GM13976 (cell line): ENCODE measurements around the gene CYP4F11.

ENCODE experiments used
- DNase-seq: peaks from one replicate; pipeline ENCODE4 v3.0.0; 2012; ENCODE audit warnings: low spot score
- in situ Hi-C: fragments of 300-500 bp; cut with MboI; formaldehyde crosslinking; loops from one replicate; pipeline ENCODE4 v1.12.0; 2022; ENCODE audit warnings: low sequenced_read_pairs, mixed read lengths, inconsistent platforms; ENCODE audit not compliant: unreplicated experiment
- TF ChIP-seq, protein P1 (sequence below): IDR thresholded peaks from 2 replicates; pipeline ENCODE4 v1.5.1; 2012; ENCODE audit warnings: borderline replicate concordance, mild to moderate bottlenecking; ENCODE audit not compliant: insufficient read depth; ENCODE audit errors: extremely low read depth, missing control alignments, control extremely low read depth

The CYP4F11 gene

GRCh38 chr19:15869109-15869555 lies 65.2 kb downstream of the CYP4F11 start:
- TF ChIP-seq, protein P1, sequence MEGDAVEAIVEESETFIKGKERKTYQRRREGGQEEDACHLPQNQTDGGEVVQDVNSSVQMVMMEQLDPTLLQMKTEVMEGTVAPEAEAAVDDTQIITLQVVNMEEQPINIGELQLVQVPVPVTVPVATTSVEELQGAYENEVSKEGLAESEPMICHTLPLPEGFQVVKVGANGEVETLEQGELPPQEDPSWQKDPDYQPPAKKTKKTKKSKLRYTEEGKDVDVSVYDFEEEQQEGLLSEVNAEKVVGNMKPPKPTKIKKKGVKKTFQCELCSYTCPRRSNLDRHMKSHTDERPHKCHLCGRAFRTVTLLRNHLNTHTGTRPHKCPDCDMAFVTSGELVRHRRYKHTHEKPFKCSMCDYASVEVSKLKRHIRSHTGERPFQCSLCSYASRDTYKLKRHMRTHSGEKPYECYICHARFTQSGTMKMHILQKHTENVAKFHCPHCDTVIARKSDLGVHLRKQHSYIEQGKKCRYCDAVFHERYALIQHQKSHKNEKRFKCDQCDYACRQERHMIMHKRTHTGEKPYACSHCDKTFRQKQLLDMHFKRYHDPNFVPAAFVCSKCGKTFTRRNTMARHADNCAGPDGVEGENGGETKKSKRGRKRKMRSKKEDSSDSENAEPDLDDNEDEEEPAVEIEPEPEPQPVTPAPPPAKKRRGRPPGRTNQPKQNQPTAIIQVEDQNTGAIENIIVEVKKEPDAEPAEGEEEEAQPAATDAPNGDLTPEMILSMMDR = peak; percentile 36
- in situ Hi-C loops = no loop called here
- DNase-seq = peak; percentile 55

DNA sequence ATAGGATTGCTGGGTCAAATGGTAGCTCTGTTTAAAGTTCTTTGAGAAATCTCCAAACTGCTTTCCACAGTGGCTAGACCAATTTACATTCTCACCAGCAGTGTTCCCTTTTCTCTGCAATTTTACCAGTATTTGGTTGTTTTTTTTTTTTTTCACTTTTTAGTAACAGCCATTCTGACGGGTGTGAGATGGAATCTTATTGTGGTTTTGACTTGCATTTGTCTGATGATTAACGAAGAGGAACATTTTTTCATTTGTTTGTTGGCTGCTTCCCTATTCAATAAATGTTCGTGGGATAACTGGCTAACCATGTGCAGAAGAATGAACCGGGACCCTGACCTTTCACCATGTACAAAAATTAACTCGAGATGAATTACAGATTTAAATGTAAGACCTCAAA lies 67.7 kb downstream of the CYP4F11 start:
- DNase-seq = no peak
- in situ Hi-C loops = no loop called here
- TF ChIP-seq, protein P1 = no peak

DNA sequence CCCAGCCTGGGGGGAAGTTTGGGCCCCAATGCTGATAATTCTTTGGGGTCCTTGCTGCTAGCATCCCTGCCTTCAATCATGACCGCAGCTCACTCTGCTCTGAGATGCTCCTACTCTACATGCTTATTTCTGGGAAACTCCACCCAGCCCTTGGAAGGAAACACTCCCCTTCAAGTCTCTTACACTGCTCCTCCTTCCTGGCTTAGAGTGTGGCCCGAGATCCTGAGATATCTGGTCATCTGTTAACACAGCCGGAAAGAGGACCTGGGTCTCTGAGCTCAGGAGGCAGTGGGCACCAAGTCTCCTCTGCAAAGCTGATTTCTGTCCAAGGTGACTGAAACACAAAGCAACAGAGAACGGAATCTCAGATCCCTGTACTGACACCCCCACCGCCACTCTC lies 69.5 kb downstream of the CYP4F11 start:
- no peak for DNase-seq
- TF ChIP-seq, protein P1 = no peak
- in situ Hi-C loops = no loop called here

DNA sequence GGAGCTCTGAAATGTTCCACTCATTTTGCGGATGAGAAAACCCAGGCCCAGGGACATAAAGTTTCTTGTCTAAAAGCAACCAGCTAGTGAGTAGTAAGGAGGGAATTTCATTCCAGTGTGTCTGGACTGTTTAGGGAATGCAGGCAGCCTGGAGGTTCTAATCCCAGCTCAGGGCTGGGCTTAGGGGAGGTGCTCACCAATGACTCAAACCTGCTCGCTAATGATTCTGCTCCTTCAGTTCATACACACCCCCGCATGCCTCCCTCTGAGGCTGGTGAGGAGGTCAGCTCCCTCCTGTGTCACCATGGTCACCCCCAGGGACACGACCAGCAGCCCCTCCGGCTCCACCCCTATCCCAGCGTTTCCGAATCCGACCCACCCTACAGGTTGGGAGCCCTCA lies 71.1 kb downstream of the CYP4F11 start:
- no peak for DNase-seq

DNA sequence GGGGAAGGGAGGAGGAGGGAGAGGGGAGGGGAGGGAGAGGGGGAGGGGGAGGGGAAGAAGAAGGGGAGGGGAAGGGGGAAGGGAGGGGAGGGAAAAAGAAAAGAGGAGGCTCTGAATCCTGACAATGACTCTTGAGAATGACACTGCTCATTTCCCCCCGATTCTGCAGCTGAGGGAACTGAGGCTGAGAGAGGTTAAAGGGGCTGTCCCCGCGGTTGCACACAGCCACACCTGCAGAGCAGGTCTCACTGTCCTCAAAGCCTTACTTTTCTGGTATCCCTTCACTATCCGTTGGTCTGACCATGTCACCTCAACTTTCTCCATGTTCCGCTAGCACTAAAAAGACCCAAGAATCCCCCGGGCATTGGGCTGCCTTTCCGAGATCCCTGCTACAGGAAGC lies 71.9 kb downstream of the CYP4F11 start:
- TF ChIP-seq, protein P1 = no peak
- DNase-seq = no peak
- in situ Hi-C loops = no loop called here

More for the DNA sequence above, 71.1 kb downstream of the CYP4F11 start:
- TF ChIP-seq, protein P1 = no peak
- in situ Hi-C loops = no loop called here
